Activated naive CD4-positive, alpha-beta T cell treated with anti-CD3 and anti-CD28 coated beads, Interleukin-2, amount 10 ng/mL, durations not matched to agents 7 days and 5 days (primary cell): ENCODE results near the gene EXD2.

Source experiments
- CTCF ChIA-PET: fragments of 350-600 bp; sonication (Branson Sonifier 250); formaldehyde crosslinking; loops from one replicate; lab custom pipeline; 2021; ENCODE audit warnings: antibody characterized with exemption; lab: Charles Lee
- DNase-seq: peaks from one replicate; pipeline ENCODE4 v3.0.0-alpha.2; 2020
- H3K27ac Mint-ChIP-seq: one replicate; pipeline ENCODE4 v1.8.0; 2021; ENCODE audit warnings: mild to moderate bottlenecking, moderate library complexity, mixed read lengths
- H3K27me3 Mint-ChIP-seq: one replicate; pipeline ENCODE4 v1.8.0; 2021; ENCODE audit warnings: mild to moderate bottlenecking, mixed read lengths
- H3K36me3 Mint-ChIP-seq: one replicate; pipeline ENCODE4 v1.8.0; 2021; ENCODE audit warnings: mixed read lengths
- H3K4me1 Mint-ChIP-seq: one replicate; pipeline ENCODE4 v1.8.0; 2021; ENCODE audit warnings: mixed read lengths
- H3K4me3 Mint-ChIP-seq: one replicate; pipeline ENCODE4 v1.8.0; 2021; ENCODE audit warnings: mild to moderate bottlenecking, moderate library complexity, mixed read lengths
- H3K9me3 Mint-ChIP-seq: one replicate; pipeline ENCODE4 v1.8.0; 2021; ENCODE audit warnings: mixed read lengths

The EXD2 gene, protein sequence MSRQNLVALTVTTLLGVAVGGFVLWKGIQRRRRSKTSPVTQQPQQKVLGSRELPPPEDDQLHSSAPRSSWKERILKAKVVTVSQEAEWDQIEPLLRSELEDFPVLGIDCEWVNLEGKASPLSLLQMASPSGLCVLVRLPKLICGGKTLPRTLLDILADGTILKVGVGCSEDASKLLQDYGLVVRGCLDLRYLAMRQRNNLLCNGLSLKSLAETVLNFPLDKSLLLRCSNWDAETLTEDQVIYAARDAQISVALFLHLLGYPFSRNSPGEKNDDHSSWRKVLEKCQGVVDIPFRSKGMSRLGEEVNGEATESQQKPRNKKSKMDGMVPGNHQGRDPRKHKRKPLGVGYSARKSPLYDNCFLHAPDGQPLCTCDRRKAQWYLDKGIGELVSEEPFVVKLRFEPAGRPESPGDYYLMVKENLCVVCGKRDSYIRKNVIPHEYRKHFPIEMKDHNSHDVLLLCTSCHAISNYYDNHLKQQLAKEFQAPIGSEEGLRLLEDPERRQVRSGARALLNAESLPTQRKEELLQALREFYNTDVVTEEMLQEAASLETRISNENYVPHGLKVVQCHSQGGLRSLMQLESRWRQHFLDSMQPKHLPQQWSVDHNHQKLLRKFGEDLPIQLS

GRCh38 chr14:69191340-69192111, at the start of gene EXD2:
Gene EXD2, plus strand, starts transcription at chr14:69191498. Its CDS starts 17,973 bp downstream, at chr14:69209471.
- DNase-seq, result peak; percentile 80
- CTCF ChIA-PET, result interaction anchor here (1.1 to 1.4 kb wide), 2 partner anchors 41 to 62 kb away, joined by 4 to 7 read pairs; no protein-coding TSS in a partner anchor
- Mint-ChIP-seq H3K9me3 (no peaks in the 10 kb centered on the region), H3K4me1 (peaks cover 29% of the 10 kb centered on the region), H3K36me3 (no peaks in the 10 kb centered on the region), H3K27ac (peak within 1 kb of the TSS; percentile 83), H3K4me3 (peak within 1 kb of the TSS; percentile 87), H3K27me3 (peaks cover 22% of the 10 kb centered on the region)

- peaks cover 3% of the 10 kb centered on the region for H3K36me3 Mint-ChIP-seq
- no peak overlapping the region for H3K4me3 Mint-ChIP-seq
- H3K9me3 Mint-ChIP-seq, result no peaks in the 10 kb centered on the region
- H3K27me3 Mint-ChIP-seq, result no peaks in the 10 kb centered on the region
- CTCF ChIA-PET, result no interaction called here
- no peak overlapping the region for H3K27ac Mint-ChIP-seq
- DNase-seq, result no peak
- no peaks in the 10 kb centered on the region for H3K4me1 Mint-ChIP-seq
These were observed 49.7 kb upstream of the EXD2 start for GRCh38 chr14:69141550-69141949.

DNA sequence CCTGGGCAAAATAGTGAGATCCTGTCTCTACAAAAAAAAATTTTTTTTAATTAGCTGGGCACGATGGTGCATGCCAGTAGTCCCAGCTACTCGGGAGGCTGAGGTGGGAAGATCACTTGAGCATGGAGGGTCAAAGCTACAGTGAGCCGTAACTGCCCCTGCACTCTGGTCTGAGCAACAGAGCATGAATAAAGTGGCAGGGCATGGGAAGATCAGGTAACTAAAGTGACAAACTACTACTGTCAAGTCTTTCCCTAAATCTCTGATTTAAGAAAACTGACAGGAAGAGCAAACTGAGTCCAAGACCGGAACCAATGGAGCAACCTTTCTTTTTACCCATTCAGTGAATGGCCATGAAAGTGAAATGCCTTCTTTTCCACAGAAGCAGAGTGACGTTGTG, 49.2 kb upstream of the EXD2 start:
- CTCF ChIA-PET, result no interaction called here
- Mint-ChIP-seq H3K9me3 (no peaks in the 10 kb centered on the region), H3K4me1 (no peaks in the 10 kb centered on the region), H3K36me3 (peaks cover 4% of the 10 kb centered on the region), H3K4me3 (no peak overlapping the region), H3K27ac (no peak overlapping the region), H3K27me3 (no peaks in the 10 kb centered on the region)
- DNase-seq, result no peak

DNA sequence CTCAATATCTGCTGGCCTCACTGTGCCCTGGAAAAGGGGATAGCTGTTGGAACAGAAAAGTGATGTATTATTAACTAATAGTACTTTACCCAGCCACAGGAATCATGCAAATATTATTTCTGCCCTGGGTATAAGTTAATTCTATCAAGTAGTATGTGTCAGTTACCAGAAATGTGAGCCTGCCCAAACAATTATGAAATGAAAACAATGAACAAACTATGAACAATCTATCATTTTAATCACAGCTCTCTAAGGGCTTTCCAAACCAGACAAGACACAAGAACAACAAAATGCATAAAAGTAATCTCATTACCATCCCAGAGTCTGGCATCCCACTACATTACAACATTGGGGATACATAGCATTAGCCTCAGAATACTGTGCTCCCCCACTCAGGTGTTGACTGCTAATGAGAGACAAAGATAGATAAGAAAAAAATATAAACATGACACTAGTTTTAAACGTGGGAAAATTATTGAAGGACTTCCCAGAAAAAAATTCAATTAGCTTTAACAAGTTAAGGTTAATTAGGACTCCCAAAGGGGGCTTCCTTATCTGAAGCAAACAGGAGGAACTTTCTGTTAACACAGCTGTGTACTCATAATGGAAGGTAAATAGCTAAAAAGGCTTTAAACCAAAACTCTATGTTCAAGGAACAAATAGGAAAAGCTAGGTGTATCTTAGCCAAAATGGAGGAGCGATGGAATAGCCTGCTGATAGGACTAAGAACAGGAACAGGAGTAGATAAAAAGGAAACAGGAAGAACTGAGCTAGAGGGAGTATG, 41.6 kb upstream of the EXD2 start:
- no peak for DNase-seq
- Mint-ChIP-seq H3K27me3 (peaks cover 14% of the 10 kb centered on the region), H3K4me1 (peaks cover 38% of the 10 kb centered on the region), H3K4me3 (peak overlapping the region; percentile 94), H3K27ac (peak overlapping the region; percentile 2), H3K36me3 (peaks cover 30% of the 10 kb centered on the region), H3K9me3 (no peaks in the 10 kb centered on the region)
- CTCF ChIA-PET, result interaction anchor here (0.6 to 2.4 kb wide), 6 partner anchors 9 to 467 kb away, joined by 3 to 14 read pairs (median 6); partner anchors contain the start of gene EXD2

GRCh38 chr14:69151458-69152180, 39.7 kb upstream of the EXD2 start:
- peak overlapping the region; percentile 94 for H3K27ac Mint-ChIP-seq
- H3K9me3 Mint-ChIP-seq, result no peaks in the 10 kb centered on the region
- peak; percentile 83 for DNase-seq
- peaks cover 30% of the 10 kb centered on the region for H3K36me3 Mint-ChIP-seq
- H3K4me1 Mint-ChIP-seq, result peaks cover 38% of the 10 kb centered on the region
- CTCF ChIA-PET, result interaction anchor here (0.6 to 2.4 kb wide), 7 partner anchors 13 to 873 kb away, joined by 3 to 14 read pairs (median 4); partner anchors contain the start of gene EXD2
- H3K27me3 Mint-ChIP-seq, result peaks cover 31% of the 10 kb centered on the region
- H3K4me3 Mint-ChIP-seq, result peak overlapping the region; percentile 94

- CTCF ChIA-PET, result interaction anchor here (1.3 kb wide), 1 partner anchor 14 kb away, joined by 4 read pairs; no protein-coding TSS in a partner anchor
- Mint-ChIP-seq H3K36me3 (peaks cover 27% of the 10 kb centered on the region), H3K27ac (peak overlapping the region; percentile 94), H3K4me1 (peaks cover 36% of the 10 kb centered on the region), H3K27me3 (peaks cover 38% of the 10 kb centered on the region), H3K4me3 (peak overlapping the region; percentile 94), H3K9me3 (no peaks in the 10 kb centered on the region)
- DNase-seq, result peak; percentile 65
These were observed 39.0 kb upstream of the EXD2 start for GRCh38 chr14:69152181-69152901.

DNA sequence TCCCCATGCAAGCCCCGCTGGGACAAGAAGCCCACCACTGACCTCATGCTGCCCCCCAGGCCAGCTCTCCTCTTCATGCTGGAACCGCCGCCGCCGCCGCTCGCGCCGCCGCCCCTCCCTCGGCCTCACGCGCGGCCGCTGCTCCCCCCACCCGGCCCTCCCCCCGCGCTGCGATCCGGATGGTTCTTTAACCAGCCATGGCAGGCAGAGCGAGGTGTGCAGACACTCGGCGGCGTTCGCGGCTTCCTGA, 38.5 kb upstream of the EXD2 start, which contains the start of gene DCAF5:
TSS of gene DCAF5 (minus strand) at position 218 of the 250 bp plus-strand sequence. CDS start at position 77, 141 bp downstream.
- Mint-ChIP-seq H3K27me3 (peaks cover 43% of the 10 kb centered on the region), H3K36me3 (peaks cover 23% of the 10 kb centered on the region), H3K9me3 (no peaks in the 10 kb centered on the region), H3K27ac (peak within 1 kb of the TSS; percentile 94), H3K4me1 (peaks cover 33% of the 10 kb centered on the region), H3K4me3 (peak within 1 kb of the TSS; percentile 94)
- DNase-seq, result peak; percentile 97
- CTCF ChIA-PET, result no interaction called here

GRCh38 chr14:69153152-69153872, 38.0 kb upstream of the EXD2 start:
- peaks cover 32% of the 10 kb centered on the region for H3K4me1 Mint-ChIP-seq
- no peak for DNase-seq
- CTCF ChIA-PET, result no interaction called here
- peaks cover 45% of the 10 kb centered on the region for H3K27me3 Mint-ChIP-seq
- H3K9me3 Mint-ChIP-seq, result no peaks in the 10 kb centered on the region
- H3K4me3 Mint-ChIP-seq, result peak overlapping the region; percentile 94
- H3K27ac Mint-ChIP-seq, result peak overlapping the region; percentile 33
- peaks cover 21% of the 10 kb centered on the region for H3K36me3 Mint-ChIP-seq

DNA sequence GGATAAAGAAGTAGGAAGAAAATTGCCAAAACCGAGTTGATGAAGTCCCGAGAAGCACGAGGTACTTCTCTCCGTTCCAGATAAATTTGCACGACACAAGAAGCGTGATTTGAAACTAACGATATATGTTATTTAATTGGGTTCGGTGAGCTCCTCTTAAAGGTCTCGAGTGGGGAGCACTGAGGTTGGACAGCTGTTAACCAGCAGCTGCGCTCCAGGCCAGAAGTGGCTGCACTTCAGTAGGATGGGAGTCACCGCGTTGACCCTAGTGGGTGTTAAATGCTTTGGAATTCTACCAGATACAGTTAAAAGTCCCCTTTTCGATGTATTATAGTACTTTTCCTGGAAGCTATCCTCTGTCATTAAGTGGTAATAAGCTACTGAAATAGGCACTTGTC, 37.4 kb upstream of the EXD2 start:
- DNase-seq, result no peak
- peaks cover 16% of the 10 kb centered on the region for H3K36me3 Mint-ChIP-seq
- peaks cover 28% of the 10 kb centered on the region for H3K4me1 Mint-ChIP-seq
- CTCF ChIA-PET, result no interaction called here
- peak overlapping the region; percentile 90 for H3K4me3 Mint-ChIP-seq
- peak overlapping the region; percentile 29 for H3K27ac Mint-ChIP-seq
- H3K27me3 Mint-ChIP-seq, result peaks cover 50% of the 10 kb centered on the region
- H3K9me3 Mint-ChIP-seq, result no peaks in the 10 kb centered on the region

DNA sequence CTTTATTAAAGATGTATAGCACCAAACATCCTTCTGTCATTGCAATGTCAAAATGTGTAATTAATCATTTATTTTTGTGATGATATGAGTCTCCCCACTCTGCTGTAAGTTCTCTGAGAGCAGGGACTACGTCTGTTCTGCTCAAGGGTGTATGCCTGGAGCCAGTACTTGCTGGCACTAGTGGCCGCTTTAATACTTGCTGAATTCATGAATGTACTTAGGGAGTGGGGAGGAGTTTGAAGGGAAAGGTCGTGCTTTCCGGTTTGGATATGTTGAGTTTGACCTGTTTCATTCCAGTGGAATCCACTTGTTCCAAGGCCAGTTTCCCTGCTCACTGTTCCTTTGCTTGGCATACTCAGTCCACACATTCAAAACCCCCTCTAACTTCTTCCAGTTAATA, 36.5 kb upstream of the EXD2 start:
- Mint-ChIP-seq H3K9me3 (no peaks in the 10 kb centered on the region), H3K4me3 (no peak overlapping the region), H3K36me3 (peaks cover 8% of the 10 kb centered on the region), H3K27ac (no peak overlapping the region), H3K4me1 (peaks cover 21% of the 10 kb centered on the region), H3K27me3 (peaks cover 51% of the 10 kb centered on the region)
- DNase-seq, result no peak
- CTCF ChIA-PET, result no interaction called here

DNA sequence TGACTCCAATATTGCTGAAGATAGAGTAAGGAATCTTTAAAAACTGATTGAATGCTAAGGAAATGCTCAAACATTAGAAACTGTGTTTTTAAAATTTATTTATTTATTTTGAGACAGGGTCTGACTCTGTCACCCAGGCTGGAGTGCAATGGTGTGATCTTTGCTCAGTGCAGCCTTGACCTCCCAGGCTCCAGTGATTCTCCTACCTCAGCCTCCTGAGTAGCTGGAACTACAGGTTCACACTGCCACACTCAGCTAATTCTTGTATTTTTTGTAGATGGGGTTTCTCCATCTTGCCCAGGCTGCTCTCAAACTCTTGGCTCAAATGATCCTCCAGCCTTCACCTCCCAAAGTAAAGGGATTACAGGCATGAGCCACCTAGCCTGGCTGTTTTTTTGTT, 35.1 kb upstream of the EXD2 start:
- Mint-ChIP-seq H3K27ac (no peak overlapping the region), H3K4me3 (no peak overlapping the region), H3K9me3 (peaks cover 1% of the 10 kb centered on the region), H3K4me1 (peaks cover 7% of the 10 kb centered on the region), H3K36me3 (peaks cover 3% of the 10 kb centered on the region), H3K27me3 (peaks cover 65% of the 10 kb centered on the region)
- no peak for DNase-seq
- CTCF ChIA-PET, result no interaction called here

DNA sequence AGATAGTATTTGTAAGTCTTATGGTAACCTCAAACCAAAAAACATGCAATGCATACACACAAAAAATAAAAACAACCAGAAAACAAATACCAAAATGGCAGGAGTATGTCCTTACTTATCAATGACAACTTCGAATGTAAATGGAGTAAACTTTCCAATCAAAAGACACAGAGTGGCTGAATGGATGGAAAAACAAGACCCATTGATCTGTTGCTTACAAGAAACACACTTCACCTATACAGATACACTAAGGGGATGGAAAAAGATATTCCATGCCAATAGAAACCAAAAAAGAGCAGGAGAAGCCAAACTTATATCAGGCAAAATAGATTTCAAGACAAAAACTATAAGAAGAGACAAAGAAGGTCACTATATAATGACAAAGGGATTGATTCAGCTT, 29.7 kb upstream of the EXD2 start:
- no peak for DNase-seq
- CTCF ChIA-PET, result no interaction called here
- Mint-ChIP-seq H3K9me3 (peaks cover 9% of the 10 kb centered on the region), H3K27me3 (peaks cover 58% of the 10 kb centered on the region), H3K4me1 (no peaks in the 10 kb centered on the region), H3K4me3 (no peak overlapping the region), H3K27ac (no peak overlapping the region), H3K36me3 (peaks cover 2% of the 10 kb centered on the region)
